H9 (cell line): ENCODE measurements around the gene RNF180. TPM values are rescaled to one million over a fixed set of nuclear protein-coding genes. Genes with fewer than 3 reads are reported as not detected.

Source experiments
- DNase-seq: peaks from one replicate; pipeline ENCODE4 v3.0.0-alpha.2; 2017
- H2AFZ ChIP-seq: one replicate; pipeline ENCODE4 v1.6.1; 2013; ENCODE audit warnings: mild to moderate bottlenecking, low read length, control low read depth, moderate library complexity
- H2AK5ac ChIP-seq: 2 replicates; pipeline ENCODE4 v1.6.1; 2013; ENCODE audit warnings: low read length, control low read depth, mixed read lengths; ENCODE audit not compliant: insufficient read length
- H2BK120ac ChIP-seq: one replicate; pipeline ENCODE4 v1.6.1; 2013; ENCODE audit warnings: low read depth, mild to moderate bottlenecking, low read length, control low read depth, inconsistent platforms; ENCODE audit not compliant: poor library complexity, severe bottlenecking
- H2BK12ac ChIP-seq: 2 replicates; pipeline ENCODE4 v1.6.1; 2013; ENCODE audit warnings: low read length, control low read depth, mixed read lengths, low read depth; ENCODE audit not compliant: insufficient read length
- H2BK15ac ChIP-seq: 2 replicates; pipeline ENCODE4 v1.6.1; 2013; ENCODE audit warnings: low read depth, low read length, control low read depth
- H2BK20ac ChIP-seq: one replicate; pipeline ENCODE4 v1.6.1; 2013; ENCODE audit warnings: low read depth, mild to moderate bottlenecking, low read length, control low read depth, inconsistent platforms; ENCODE audit not compliant: poor library complexity, severe bottlenecking
- H2BK5ac ChIP-seq: 2 replicates; pipeline ENCODE4 v1.6.1; 2013; ENCODE audit warnings: low read length, control low read depth, mixed read lengths; ENCODE audit not compliant: insufficient read length
- H3K14ac ChIP-seq: 2 replicates; pipeline ENCODE4 v1.6.1; 2013; ENCODE audit warnings: low read length, control low read depth; ENCODE audit not compliant: insufficient read depth
- H3K18ac ChIP-seq: 2 replicates; pipeline ENCODE4 v1.6.1; 2013; ENCODE audit warnings: low read depth, mild to moderate bottlenecking, mixed read lengths, low read length, control low read depth; ENCODE audit not compliant: insufficient read length
- H3K23ac ChIP-seq: 2 replicates; pipeline ENCODE4 v1.6.1; 2013; ENCODE audit warnings: low read length, control low read depth, mixed read lengths, low read depth; ENCODE audit not compliant: insufficient read length
- H3K23me2 ChIP-seq: 2 replicates; pipeline ENCODE4 v1.6.1; 2013; ENCODE audit warnings: low read depth, mild to moderate bottlenecking, mixed read lengths, low read length, control low read depth; ENCODE audit not compliant: insufficient read length, poor library complexity, severe bottlenecking
- H3K27ac ChIP-seq: 2 replicates; pipeline ENCODE4 v1.5.1; 2013; ENCODE audit warnings: low read length, control low read depth, mixed read lengths, low read depth; ENCODE audit not compliant: insufficient read length
- H3K27me3 ChIP-seq: 2 replicates; pipeline ENCODE4 v1.6.1; 2013; ENCODE audit warnings: low read length, control low read depth, inconsistent platforms; ENCODE audit not compliant: insufficient read depth
- H3K4ac ChIP-seq: 2 replicates; pipeline ENCODE4 v1.6.1; 2013; ENCODE audit warnings: low read depth, mild to moderate bottlenecking, control low read depth, inconsistent platforms, low read length, moderate library complexity
- H3K4me1 ChIP-seq: 2 replicates; pipeline ENCODE4 v1.6.1; 2013; ENCODE audit warnings: low read length, control low read depth, inconsistent platforms; ENCODE audit not compliant: insufficient read depth
- H3K4me2 ChIP-seq: 2 replicates; pipeline ENCODE4 v1.6.1; 2013; ENCODE audit warnings: low read length, control low read depth, mixed read lengths; ENCODE audit not compliant: insufficient read length, insufficient read depth
- H3K56ac ChIP-seq: 2 replicates; pipeline ENCODE4 v1.6.1; 2013; ENCODE audit warnings: low read depth, mild to moderate bottlenecking, mixed read lengths, low read length, control low read depth; ENCODE audit not compliant: insufficient read length
- H3K79me1 ChIP-seq: 2 replicates; pipeline ENCODE4 v1.6.1; 2013; ENCODE audit warnings: low read depth, mild to moderate bottlenecking, moderate library complexity, low read length, control low read depth, inconsistent platforms; ENCODE audit not compliant: insufficient read depth, poor library complexity, severe bottlenecking
- H3K79me2 ChIP-seq: 2 replicates; pipeline ENCODE4 v1.6.1; 2013; ENCODE audit warnings: low read length, control low read depth, inconsistent platforms; ENCODE audit not compliant: insufficient read depth
- H3K9ac ChIP-seq: 2 replicates; pipeline ENCODE4 v1.6.1; 2013; ENCODE audit warnings: low read length, control low read depth, mixed read lengths; ENCODE audit not compliant: insufficient read length; ENCODE audit errors: extremely low read depth
- H3K9me3 ChIP-seq: one replicate; pipeline ENCODE4 v1.6.1; 2013; ENCODE audit warnings: low read depth, low read length, inconsistent platforms; ENCODE audit not compliant: control insufficient read depth
- H3T11ph ChIP-seq: one replicate; pipeline ENCODE4 v1.6.1; 2013; ENCODE audit warnings: mild to moderate bottlenecking, low read length, control low read depth, inconsistent platforms
- H4K20me1 ChIP-seq: one replicate; pipeline ENCODE4 v1.6.1; 2013; ENCODE audit not compliant: control insufficient read depth, insufficient read length, insufficient read depth
- H4K5ac ChIP-seq: 2 replicates; pipeline ENCODE4 v1.6.1; 2013; ENCODE audit warnings: low read depth, mild to moderate bottlenecking, mixed read lengths, low read length, control low read depth; ENCODE audit not compliant: insufficient read length
- H4K8ac ChIP-seq: replicated peaks from 2 replicates; pipeline ENCODE4 v1.6.1; 2013; ENCODE audit warnings: low read length, control low read depth, mixed read lengths, low read depth; ENCODE audit not compliant: insufficient read length
- H4K91ac ChIP-seq: 2 replicates; pipeline ENCODE4 v1.6.1; 2013; ENCODE audit warnings: low read depth, mild to moderate bottlenecking, moderate library complexity, mixed read lengths, low read length, control low read depth; ENCODE audit not compliant: insufficient read length
- H3K27ac Mint-ChIP-seq, 3 experiments: 2 replicates in 2 of 3; 3 replicates in 1 of 3; pipeline ENCODE4 v1.8.0; 2020 to 2021; ENCODE audit warnings: mixed read lengths in 3 of 3, mild to moderate bottlenecking in 1 of 3, moderate library complexity in 1 of 3
- H3K27me3 Mint-ChIP-seq: 2 replicates; pipeline ENCODE4 v1.8.0; 2021; ENCODE audit warnings: low read depth, mild to moderate bottlenecking, moderate library complexity, mixed read lengths
- H3K36me3 Mint-ChIP-seq, 3 experiments: 2 replicates in 2 of 3; 3 replicates in 1 of 3; pipeline ENCODE4 v1.8.0; 2020 to 2021; ENCODE audit warnings: low read depth in 3 of 3, mixed read lengths in 3 of 3; ENCODE audit not compliant: insufficient read depth in 1 of 3
- H3K4me1 Mint-ChIP-seq, 2 experiments: 2 replicates each; pipeline ENCODE4 v1.8.0; 2020; ENCODE audit warnings: mixed read lengths in 2 of 2
- H3K4me3 Mint-ChIP-seq, 2 experiments: 2 replicates in 1 of 2; 3 replicates in 1 of 2; pipeline ENCODE4 v1.8.0; 2020 to 2021; ENCODE audit warnings: mild to moderate bottlenecking in 2 of 2, mixed read lengths in 2 of 2, moderate library complexity in 1 of 2
- H3K9me3 Mint-ChIP-seq, 2 experiments: 2 replicates in 1 of 2; 3 replicates in 1 of 2; pipeline ENCODE4 v1.8.0; 2020; ENCODE audit warnings: mild to moderate bottlenecking in 2 of 2, mixed read lengths in 2 of 2, moderate library complexity in 1 of 2
- CTCF ChIP-seq: fragments of 200-600 bp; sonication (generic); conservative IDR thresholded peaks from 3 replicates; pipeline ENCODE4 v1.8.0; 2021; ENCODE audit warnings: antibody characterized with exemption, mild to moderate bottlenecking
- WGBS: extraction: QIAGEN DNeasy Blood & Tissue Kit; methylation state at CpG from one replicate; pipeline ENCODE4 v1.1.7; 2013; ENCODE audit warnings: missing lambda C conversion rate, low lambda C conversion rate, mixed read lengths; ENCODE audit not compliant: insufficient read length; ENCODE audit errors: extremely low coverage; 5-methylcytosine and 5-hydroxymethylcytosine counted together
- total RNA-seq: library from RNA; stranded (reverse); gene quantifications from 2 replicates; pipeline ENCODE4 v1.2.1, GENCODE V29; 2021

The RNF180 gene
- total RNA-seq, 1 experiment from 2014 or later, result 2.5 TPM

- no peaks in the 10 kb centered on the region for H3K79me1 ChIP-seq
- no peaks in the 10 kb centered on the region for H3K9me3 ChIP-seq
- no peaks in the 10 kb centered on the region for H3K79me2 ChIP-seq
- Mint-ChIP-seq H3K36me3 (no peaks in the 10 kb centered on the region), H3K4me1 (peaks cover 0 to 5% of the 10 kb centered on the region in 2 experiments; a peak in 1 of 4 replicates), H3K27ac (no peak overlapping the region), H3K9me3 (no peaks in the 10 kb centered on the region), H3K27me3 (no peaks in the 10 kb centered on the region), H3K4me3 (no peak overlapping the region)
- WGBS, result no CpG with 5 or more reads among the region's 1 CpG
- peak; percentile 55; the same call in 2 of the 3 replicates for TF ChIP-seq CTCF
- no peak overlapping the region for H3K4ac ChIP-seq
- H2BK12ac ChIP-seq, result no peak overlapping the region
- no peaks in the 10 kb centered on the region for H3K4me1 ChIP-seq
- no peak overlapping the region for H3K23ac ChIP-seq
- H2BK5ac ChIP-seq, result no peak overlapping the region
- no peak overlapping the region for H3K9ac ChIP-seq
- H4K20me1 ChIP-seq, result no peaks in the 10 kb centered on the region
- no peak overlapping the region for H3K27ac ChIP-seq
- no peak overlapping the region for H2AK5ac ChIP-seq
- H2BK20ac ChIP-seq, result no peak overlapping the region
- no peak overlapping the region for H4K8ac ChIP-seq
- no peak overlapping the region for H2AFZ ChIP-seq
- no peak overlapping the region for H3K14ac ChIP-seq
- H3K23me2 ChIP-seq, result no peaks in the 10 kb centered on the region
- H3K18ac ChIP-seq, result no peak overlapping the region
- no peak overlapping the region for H3T11ph ChIP-seq
- no peak overlapping the region for H4K5ac ChIP-seq
- no peak overlapping the region for H3K56ac ChIP-seq
- no peak overlapping the region for H3K4me2 ChIP-seq
- no peak for DNase-seq
- H2BK120ac ChIP-seq, result no peak overlapping the region
- H2BK15ac ChIP-seq, result no peak overlapping the region
- no peak overlapping the region for H4K91ac ChIP-seq
- H3K27me3 ChIP-seq, result no peaks in the 10 kb centered on the region
Observed at GRCh38 chr5:64207978-64208377, 42.3 kb downstream of the RNF180 start.
